Kidney (tissue), 14 donors: ENCODE measurements around the gene RSRC1. TPM values are rescaled to one million over a fixed set of nuclear protein-coding genes. Genes with fewer than 3 reads are reported as not detected.

Experiments
- DNase-seq, 5 donors: peaks; one replicate each; pipeline ENCODE4 v3.0.0-alpha.2; 2013 to 2020
- FAIRE-seq: peaks from 2 replicates; lab custom pipeline; 2012; peaks lifted over from hg19 to GRCh38; lab: Jason Lieb, UNC
- H3K27ac ChIP-seq, 2 donors: one replicate each; pipeline ENCODE4 v1.7.0; 2013; ENCODE audit warnings: low read depth in 2 of 2, low read length in 2 of 2, inconsistent platforms in 1 of 2
- H3K27me3 ChIP-seq: one replicate; pipeline ENCODE4 v1.7.1; 2013; ENCODE audit warnings: low read length, inconsistent platforms; ENCODE audit not compliant: control insufficient read depth, insufficient read depth
- H3K36me3 ChIP-seq, 3 donors: one replicate each; pipeline versions ENCODE4 v1.7.0 to v1.7.1; 2013; ENCODE audit warnings: low read length in 3 of 3, control low read depth in 1 of 3, inconsistent platforms in 1 of 3; ENCODE audit not compliant: insufficient read depth in 3 of 3, control insufficient read depth in 2 of 3
- H3K4me1 ChIP-seq, 3 donors: one replicate each; pipeline versions ENCODE4 v1.7.0 to v1.7.1; 2013; ENCODE audit warnings: low read length in 3 of 3, inconsistent platforms in 1 of 3, low read depth in 1 of 3; ENCODE audit not compliant: control insufficient read depth in 2 of 3, insufficient read depth in 2 of 3
- H3K4me3 ChIP-seq, 3 donors: one replicate each; pipeline versions ENCODE4 v1.7.0 to v1.8.1; 2013; ENCODE audit warnings: low read length in 3 of 3, control low read depth in 1 of 3, inconsistent platforms in 1 of 3
- H3K9ac ChIP-seq, 3 donors: one replicate each; pipeline versions ENCODE4 v1.7.0 to v1.7.1; 2013; ENCODE audit warnings: low read length in 3 of 3, control low read depth in 1 of 3, inconsistent platforms in 1 of 3
- H3K9me3 ChIP-seq, 3 donors: one replicate each; pipeline versions ENCODE4 v1.7.0 to v1.7.1; 2013; ENCODE audit warnings: low read length in 3 of 3, control low read depth in 1 of 3, inconsistent platforms in 1 of 3; ENCODE audit not compliant: control insufficient read depth in 2 of 3, insufficient read depth in 1 of 3
- CTCF ChIP-seq: IDR thresholded peaks from 3 replicates; pipeline ENCODE4 v1.5.1; 2012; ENCODE audit warnings: mild to moderate bottlenecking, moderate library complexity, borderline replicate concordance; ENCODE audit not compliant: insufficient read depth; ENCODE audit errors: extremely low read depth
- intact Hi-C: fragments of 100-400 bp; cut with DNase I; formaldehyde crosslinking; loops from one replicate; pipeline ENCODE4 v1.11.1; 2022
- polyA plus RNA-seq: library from polyadenylated mRNA; stranded (reverse); fragments of 350-450 nt; fragmentation: Illumina TruSeq; extraction: RNeasy Lipid Tissue Mini Kit (QIAGEN cat#74804); gene quantifications from one replicate; pipeline ENCODE4 v1.2.3, GENCODE V29; 2014; ENCODE audit warnings: low read depth, low replicate concordance; ENCODE audit not compliant: insufficient read depth
- total RNA-seq: library from RNA; stranded (reverse); fragmentation: NEBNext Ultra II Directional; extraction: Animal tissue kit (Norgen Biotek cat#: 25700); gene quantifications from one replicate; pipeline ENCODE4 v1.2.1, GENCODE V29; 2021
- donor health status: control.
- donor health status: control.
- donor health status: control.
- donor health status: control.
- donor health status: control.
- donor health status: DM: yes; HTN: yes; CAD: no.
- donor health status: Normal renal cell carcinoma (clear cell type).

Gene RSRC1
- total and polyA plus RNA-seq, 2 donors from 2014 or later: 14.3 to 33.8 TPM

GRCh38 chr3:158420654-158421396, 310.9 kb downstream of the RSRC1 start:
- no peaks in the 10 kb centered on the region for H3K9me3 ChIP-seq
- intact Hi-C loops: no loop called here
- DNase-seq (no peak), FAIRE-seq (no peak)
- no peak for TF ChIP-seq CTCF
- no peaks in the 10 kb centered on the region for H3K36me3 ChIP-seq
- H3K4me1 ChIP-seq: no peaks in the 10 kb centered on the region
- no peak overlapping the region for H3K4me3 ChIP-seq
- no peak overlapping the region for H3K27ac ChIP-seq
- H3K27me3 ChIP-seq: no peaks in the 10 kb centered on the region
- H3K9ac ChIP-seq: no peak overlapping the region

- Histone ChIP-seq H3K27ac (no peak overlapping the region), H3K27me3 (no peaks in the 10 kb centered on the region), H3K36me3 (no peaks in the 10 kb centered on the region), H3K4me3 (no peak overlapping the region), H3K9ac (no peak overlapping the region), H3K9me3 (no peaks in the 10 kb centered on the region), H3K4me1 (no peaks in the 10 kb centered on the region)
- no peak for TF ChIP-seq CTCF
- no peak for FAIRE-seq
- intact Hi-C loops: loop anchor here (10.0 kb wide), 1 partner anchor 816 kb away; no protein-coding TSS in a partner anchor
- no peak for DNase-seq
Measured at GRCh38 chr3:158430448-158430847, 320.6 kb downstream of the RSRC1 start.

- H3K27me3 ChIP-seq: no peaks in the 10 kb centered on the region
- H3K9me3 ChIP-seq: no peaks in the 10 kb centered on the region
- no peaks in the 10 kb centered on the region for H3K4me1 ChIP-seq
- no peak overlapping the region for H3K4me3 ChIP-seq
- H3K27ac ChIP-seq: no peak overlapping the region
- H3K9ac ChIP-seq: no peak overlapping the region
- intact Hi-C loops: loop anchor here (10.0 kb wide), 1 partner anchor 816 kb away; no protein-coding TSS in a partner anchor
- DNase-seq (no peak), FAIRE-seq (no peak)
- no peak for TF ChIP-seq CTCF
- H3K36me3 ChIP-seq: no peaks in the 10 kb centered on the region
Measured at GRCh38 chr3:158430968-158431367, 321.1 kb downstream of the RSRC1 start.
